Stimulated activated CD4-positive, alpha-beta T cell treated with anti-CD3 and anti-CD28 coated beads, Interleukin-4, amount 100 ng/mL, for 24 hours (primary cell): ENCODE data around the gene RSU1.
"Not testable (repeated sequence)": the region's sequence is repeated elsewhere in the genome, so short reads cannot be mapped to it uniquely, and the experiment has no call there.

Experiments used
- DNase-seq: peaks from one replicate; pipeline ENCODE4 v3.0.0-alpha.2; 2020

RSU1 gene

DNA sequence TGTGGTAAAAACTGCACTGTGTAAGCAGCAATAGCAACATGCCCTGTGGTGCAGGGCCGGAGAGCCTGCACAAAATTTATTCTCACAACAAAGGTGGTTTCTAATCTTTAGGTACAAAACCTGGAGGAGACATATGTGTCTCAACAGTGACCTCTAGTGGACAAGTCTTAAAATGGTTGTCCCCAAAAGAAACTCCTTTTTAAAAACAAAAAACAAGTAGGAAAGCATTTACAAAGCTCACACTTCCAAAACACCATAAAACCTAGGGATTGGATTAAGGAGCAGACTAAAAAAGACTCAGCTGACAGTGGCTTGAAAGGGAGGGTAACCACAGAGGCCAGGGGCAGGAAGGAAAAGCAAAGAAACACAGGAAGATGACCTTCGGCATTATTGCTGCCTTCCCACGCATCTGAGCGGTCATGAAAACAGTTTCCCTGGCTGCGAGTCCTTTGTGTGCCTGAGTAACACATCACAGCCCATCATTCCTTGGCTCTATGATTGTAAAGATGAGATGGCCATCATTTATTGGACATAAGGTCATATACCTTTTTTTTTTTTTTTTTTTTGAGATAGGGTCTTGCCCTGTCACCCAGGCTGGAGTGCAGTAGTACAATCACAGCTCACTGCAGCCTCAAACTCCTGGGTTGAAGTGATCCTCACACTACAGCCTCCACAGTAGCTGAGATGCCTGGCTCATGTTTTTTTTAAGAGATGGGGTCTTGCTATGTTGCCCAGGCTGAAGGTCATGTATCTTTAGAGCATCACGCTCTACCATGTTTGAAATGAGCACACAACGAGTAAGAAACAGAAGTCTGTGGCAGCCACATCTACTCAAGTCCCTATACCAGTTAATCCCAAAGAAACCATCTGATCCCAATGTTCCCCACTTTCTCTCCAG lies 39.5 kb downstream of the RSU1 start:
- DNase-seq = no peak

DNA sequence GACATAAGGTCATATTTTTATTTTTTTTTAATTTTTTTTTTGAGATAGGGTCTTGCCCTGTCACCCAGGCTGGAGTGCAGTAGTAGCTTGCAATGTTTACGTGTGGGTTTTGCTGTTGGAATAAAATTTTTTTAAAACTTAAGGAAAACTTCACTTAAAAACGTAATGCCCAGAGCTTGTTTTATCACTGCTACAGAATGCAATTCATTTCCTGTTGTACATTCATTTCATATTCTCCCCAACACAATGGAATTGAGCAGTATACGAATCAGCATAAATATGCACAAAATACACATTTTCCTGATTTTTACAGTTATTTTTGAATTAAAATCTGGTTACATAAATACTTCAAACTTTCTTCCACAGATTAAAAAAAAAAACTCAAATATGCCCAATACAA lies 40.3 kb downstream of the RSU1 start:
- DNase-seq = no peak

DNA sequence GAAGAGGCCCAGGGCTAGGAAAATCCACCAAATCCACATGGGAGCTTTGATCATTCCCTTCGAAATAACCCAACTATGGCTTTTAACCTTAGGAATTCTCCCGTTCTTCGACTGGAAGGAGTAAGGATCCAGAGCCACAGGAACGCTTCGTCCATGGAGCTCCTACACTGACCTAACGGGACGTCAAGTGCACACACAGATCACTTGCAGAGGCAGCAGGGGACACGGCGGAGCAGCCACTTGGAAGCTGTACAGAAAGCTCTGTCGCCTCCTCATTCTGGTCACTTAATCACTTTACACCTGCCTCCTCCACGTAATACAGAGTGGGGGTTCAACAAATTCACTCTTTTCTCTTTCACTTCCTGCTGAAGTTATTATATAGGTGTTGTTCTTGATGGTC lies 43.9 kb downstream of the RSU1 start:
- no peak for DNase-seq

DNA sequence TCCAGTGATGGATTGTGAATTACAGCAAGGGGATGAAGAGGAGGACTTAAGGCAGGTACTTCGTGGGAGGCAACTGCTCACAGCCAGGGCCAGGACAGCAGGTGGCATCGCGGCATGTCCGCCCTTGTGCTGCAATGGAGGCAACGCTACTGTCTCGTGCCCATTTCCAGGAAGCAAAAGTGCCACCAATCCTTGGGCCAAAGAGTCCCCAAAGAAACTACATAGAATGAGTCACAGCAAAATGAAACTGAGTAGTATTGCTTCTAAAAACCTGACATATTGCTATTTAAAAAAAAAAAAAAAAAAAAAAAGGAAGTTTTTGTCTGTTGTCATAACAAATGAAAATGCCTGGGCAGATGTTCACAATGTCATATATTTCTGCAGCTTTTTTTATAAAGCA lies 46.6 kb downstream of the RSU1 start:
- DNase-seq = no peak

DNA sequence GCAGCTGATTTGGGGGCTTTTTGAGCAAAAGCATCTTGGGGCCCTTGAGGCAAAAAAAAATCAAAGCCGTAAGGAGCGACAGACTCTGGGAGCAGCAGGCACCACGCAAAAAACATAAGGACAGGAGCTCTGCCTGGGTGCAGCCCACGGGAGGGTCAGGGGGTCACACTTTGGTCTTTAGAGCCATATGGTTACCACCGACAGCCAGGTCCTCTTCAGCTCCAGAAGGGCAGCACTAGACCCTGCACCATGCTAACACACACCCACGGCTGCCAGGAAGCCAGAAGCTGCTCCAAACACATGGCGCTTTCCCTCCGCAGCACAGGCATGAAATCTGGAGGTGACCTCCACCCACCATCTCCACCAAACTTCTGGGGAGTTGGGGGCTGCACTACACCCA lies 47.1 kb downstream of the RSU1 start:
- DNase-seq = no peak

DNA sequence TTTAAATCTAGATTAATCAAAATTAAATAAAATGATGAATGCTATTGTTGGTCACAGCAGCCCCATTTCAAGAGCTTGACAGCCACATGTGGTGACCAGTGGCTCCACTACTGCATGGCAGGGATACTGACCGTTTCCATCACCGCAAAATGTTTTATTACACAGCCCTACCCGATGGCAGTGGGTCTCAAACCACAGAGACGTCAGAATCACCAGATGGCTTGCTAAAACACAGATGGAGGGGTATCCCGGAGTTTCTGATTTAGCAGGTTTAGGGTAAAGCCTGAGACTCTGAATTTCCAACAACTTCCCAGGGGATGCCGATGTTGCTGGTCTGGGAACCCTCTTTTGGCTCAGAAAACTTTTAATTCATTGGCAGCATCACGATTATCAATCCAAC lies 47.9 kb downstream of the RSU1 start:
- no peak for DNase-seq

DNA sequence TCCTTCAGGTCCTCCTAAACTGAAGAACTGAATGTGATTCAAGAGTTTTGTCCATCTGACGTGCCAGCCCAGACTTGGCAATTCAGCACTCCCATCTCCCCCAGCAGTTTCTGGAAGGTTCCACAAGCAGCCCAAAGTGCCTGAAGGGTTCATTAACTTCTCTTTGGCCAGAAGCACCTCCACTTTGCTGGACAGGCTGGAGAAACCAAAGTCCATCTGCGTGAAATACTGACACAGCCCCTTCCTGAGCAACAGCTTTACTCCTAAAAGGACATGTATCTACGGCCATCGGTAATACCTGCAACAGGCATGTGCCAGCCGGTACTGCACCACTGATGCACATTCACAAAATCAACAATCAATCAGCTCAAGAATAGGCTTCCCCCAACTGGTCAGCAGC lies 48.5 kb downstream of the RSU1 start:
- no peak for DNase-seq

DNA sequence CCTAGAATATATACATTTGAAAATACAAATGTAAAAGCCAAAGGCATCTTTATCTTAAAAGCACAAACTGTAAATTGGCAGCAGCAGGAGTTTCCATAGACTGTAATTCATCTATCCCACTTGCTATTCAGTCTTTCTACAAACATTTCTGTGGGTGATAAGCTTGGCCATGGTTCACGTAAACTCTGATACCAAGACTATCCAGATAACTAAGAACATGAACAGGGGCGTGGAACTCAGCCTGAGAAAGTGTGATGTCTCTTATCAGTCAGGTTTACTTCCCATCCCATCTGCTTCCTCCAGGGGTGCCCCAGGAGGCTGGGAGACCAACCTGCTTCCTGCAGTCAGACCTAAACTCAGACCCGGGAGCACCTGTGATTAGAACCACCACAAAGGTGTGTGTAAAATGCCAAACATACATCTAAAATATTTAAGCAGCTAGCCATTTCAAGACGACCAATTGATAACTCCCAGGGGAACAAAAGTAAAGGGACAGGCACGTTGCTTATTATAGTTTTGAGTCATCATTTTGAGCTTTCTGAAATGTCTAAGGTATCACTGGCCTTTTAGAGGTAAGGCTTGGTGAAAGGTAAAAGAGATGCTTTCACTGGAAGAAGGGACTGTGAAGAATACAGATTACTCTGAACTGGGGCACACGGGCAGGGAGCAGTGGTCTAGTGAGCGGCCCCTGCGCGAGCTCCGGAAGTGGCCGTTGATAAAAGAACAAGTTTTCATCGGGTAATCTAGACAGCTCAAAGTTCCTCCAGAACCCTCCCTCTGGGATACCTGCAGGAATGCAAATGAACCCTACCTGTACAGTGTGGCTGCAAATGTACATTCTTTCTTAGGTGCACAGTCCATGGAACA lies 51.5 kb downstream of the RSU1 start:
- no peak for DNase-seq

DNA sequence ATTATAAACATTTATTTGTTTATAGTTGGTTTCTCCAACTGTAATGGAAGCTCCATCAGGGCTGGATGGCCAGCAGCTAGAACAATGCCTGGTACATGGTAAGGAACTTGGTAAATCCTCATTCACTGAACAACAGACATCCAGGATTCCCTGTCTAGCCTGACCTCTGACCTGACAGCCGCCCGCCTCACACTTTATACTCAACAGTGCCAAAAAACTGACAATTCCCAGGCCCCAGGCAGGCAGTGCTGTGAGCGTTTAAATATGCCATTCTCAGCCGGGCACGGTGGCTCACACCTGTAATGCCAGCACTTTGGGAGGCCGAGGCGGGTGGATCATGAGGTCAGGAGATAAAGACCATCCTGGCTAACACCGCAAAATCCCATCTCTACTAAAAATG lies 55.9 kb downstream of the RSU1 start:
- no peak for DNase-seq

DNA sequence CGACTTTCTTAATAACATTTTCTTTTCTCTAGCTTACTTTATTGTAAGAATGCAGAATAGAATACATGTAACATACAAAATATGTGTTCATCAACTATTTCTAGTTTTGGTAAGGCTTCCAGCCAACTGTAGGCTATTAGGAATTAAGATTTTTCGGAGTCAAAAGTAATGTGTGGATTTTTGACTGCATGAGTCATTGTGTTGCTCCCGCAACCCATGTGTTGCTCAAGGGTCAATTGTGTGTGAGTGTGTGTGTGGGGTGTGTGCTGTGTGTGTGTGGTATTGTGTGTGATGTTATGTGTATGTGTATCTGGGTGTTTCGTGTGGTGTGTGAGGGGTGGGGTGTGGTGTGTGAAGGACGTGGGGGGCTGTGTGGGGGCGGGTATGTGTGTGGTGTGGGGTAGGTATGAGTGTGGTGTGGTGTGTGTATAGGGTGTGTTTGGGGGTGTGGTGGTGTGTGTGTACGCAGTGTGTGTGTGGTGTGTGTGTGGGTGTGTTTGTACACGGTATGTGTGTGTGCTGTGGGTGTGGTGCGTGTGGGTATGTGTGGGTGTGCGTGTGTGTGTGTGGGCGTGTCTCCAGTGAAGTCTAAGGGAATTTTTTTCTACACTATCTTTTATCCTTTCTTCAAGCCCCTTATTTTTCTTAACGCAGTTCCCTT lies 60.5 kb downstream of the RSU1 start:
- no peak for DNase-seq

DNA sequence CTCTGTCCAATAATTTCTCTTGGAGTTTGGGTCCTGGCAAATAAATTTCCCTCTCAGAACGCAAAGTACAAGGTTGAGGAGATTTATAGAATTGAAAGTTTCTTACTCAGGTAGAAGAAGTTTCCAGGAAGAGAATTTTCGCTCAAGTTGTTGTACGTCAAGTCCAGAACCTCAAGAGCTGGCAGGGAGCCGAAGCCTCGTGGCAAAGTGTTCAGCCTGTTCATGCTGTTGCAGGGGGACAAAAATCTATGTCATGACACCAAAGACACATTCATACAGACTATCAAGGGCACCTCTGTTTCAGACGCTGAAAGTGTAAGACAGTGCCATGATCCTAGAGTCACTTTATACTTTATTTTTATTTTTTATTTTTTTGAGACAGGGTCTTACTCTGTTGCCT lies 62.5 kb downstream of the RSU1 start:
- DNase-seq = no peak

DNA sequence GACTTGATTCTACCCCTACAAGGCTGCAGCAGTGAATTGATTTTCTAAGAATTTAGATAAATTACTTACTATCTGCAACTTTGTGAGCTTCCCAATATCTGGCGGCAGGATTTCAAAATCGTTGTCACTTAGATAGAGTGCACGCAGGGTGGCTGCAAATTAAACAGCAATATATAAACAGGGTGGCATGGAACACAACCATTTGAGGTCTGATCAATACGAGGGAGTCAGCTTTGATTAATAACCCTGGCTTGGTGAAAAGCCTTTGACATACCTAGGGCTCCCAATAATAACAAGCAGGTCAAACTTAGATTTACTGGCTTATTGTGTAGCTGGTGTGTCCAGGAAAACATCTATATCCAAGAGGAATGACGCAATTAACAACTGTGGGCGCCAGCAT lies 64.4 kb downstream of the RSU1 start:
- DNase-seq = not testable (repeated sequence)

DNA sequence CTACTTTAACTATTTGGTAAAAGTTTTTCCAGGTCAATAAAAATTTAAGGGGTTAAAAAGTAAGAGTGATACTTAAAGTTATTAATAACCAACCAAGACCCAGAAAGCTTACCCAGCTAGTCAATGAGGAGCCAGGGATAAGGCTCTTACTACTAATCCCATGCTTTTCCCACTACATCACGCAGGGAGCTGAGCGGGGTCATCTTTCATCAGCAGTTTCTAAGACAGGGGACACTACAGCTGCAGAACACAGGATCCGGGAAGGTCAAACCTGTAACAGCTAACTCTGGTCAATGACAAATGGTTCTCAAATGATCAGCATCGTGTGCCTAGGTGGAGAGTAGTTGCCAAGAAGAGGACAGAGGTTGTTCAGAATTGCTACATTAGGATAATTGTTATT lies 65.1 kb downstream of the RSU1 start:
- DNase-seq = no peak

DNA sequence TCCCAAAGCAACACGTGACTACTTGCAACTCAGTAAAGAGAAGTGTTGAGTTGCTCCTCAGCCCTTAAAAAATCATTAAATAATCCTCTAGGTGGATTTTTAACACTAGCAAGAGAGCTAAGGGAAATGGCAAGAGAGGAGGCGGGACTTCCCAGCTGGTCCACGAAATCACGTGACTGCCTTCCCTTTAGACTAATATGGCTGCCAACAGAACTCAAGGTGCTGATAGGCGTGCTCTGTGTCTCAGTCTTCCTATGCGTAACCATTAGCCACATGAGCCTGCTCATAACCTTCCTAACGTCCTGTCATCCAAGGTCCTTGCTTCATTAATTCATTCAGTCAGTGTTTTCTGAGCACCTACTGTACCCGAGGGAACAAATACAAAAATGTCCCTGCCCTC lies 66.0 kb downstream of the RSU1 start:
- DNase-seq = no peak

DNA sequence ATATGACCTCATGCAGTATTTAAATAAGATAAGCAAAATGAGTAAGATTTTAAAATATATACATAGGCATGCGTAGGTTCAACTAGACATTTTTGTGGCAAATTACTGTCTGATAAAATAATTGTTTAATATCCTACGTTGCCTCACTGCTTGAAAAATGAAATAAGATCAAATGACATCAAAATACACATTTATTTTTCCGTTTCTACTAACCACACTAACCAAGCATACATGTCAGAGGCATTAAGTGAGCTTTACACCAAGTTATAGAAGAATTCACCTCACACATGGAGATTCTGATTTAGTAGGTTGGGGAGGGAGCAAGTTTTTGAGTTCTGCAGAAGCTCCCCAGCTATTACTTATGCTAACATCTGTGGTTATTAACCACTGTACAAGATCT lies 66.8 kb downstream of the RSU1 start:
- DNase-seq = no peak

DNA sequence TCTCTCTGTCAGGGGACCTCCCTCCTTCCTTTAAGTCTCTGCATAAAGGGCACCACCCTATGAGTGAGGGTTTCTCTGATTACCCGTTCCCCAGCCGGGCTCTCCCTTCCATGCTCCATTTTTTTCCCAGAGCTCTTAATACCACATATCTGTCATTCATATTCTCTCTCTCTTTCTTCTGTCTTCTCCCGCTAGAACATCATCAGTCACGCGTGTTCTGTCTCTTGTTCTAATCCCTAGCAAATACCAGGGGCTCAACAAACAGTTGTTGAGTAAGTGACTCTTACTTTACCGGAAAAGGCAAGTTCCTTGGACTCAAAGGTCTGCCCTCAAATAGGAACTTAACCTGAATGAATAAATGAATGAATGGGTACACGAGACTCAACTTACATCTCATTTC lies 68.5 kb downstream of the RSU1 start:
- DNase-seq = no peak

DNA sequence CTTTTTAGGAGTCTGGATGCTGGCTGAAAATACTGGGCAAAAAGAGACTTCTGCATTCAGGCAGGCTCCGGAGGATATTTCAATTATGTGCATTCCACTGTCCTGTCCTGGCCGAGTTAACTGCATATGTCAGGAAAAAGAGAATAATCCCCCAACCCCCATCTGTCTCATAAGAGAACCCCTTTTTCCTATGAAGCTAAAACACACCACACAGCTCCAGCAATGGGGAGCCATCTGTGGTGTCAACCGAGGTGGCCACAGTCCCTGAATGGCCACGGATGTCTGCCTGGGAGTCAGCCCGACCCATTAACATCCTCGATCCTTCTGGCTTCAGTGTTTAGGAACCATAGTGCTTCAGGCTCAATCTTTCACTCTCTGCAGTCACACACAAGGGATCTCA lies 70.4 kb downstream of the RSU1 start:
- DNase-seq = no peak

DNA sequence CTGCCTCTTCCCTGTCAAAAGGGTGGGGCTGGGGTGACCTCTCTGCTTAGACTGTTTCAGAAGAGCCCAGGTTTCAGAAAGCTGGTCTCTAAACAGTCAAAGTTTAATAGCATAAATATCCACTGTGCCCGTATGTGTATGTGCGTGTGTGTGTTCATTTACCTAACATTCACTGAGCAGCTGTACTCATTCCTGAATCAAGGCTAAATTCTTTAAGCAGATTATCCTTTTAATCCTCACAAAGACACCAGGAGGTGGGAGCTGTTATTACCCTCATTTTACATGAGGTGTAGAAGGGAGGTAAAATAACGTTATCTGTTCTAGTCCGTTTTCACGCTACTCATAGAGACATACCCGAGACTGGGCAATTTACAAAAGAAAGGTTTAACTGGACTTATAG lies 72.2 kb downstream of the RSU1 start:
- DNase-seq = no peak

DNA sequence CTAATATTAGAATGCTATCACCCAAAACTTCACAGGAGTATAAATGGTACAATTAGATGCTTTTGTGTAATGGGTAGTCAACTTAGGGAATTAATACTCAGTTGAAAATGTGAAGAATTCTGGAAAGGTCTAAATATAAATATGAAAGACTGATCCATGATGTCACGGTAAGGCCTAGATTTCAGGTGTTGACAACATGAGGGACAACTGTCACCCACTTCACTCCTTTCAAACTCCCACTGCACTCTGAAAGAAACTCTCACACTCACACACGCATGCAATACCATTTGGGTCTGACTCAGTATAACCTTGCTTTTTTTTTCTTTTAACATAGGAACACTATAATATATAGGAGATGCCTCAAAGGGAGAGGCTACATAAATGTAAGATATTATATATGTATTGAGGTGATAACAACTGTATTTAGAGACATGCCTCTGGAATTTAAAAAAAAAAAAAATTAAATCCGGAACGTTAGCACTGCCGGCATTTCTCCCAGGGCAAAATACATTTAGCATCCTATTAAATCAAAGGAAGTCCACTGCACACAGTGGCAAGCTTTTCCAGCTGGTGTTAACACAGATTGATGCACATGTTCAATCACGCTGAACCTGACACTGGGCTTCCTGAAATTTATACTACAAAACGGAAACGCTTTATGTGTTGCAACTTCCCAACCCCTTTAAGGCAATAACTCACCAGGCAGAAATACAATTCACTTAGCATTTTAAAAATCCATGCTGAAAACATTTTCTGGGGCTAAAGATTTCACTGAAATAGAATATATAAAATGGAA lies 74.9 kb downstream of the RSU1 start:
- no peak for DNase-seq

DNA sequence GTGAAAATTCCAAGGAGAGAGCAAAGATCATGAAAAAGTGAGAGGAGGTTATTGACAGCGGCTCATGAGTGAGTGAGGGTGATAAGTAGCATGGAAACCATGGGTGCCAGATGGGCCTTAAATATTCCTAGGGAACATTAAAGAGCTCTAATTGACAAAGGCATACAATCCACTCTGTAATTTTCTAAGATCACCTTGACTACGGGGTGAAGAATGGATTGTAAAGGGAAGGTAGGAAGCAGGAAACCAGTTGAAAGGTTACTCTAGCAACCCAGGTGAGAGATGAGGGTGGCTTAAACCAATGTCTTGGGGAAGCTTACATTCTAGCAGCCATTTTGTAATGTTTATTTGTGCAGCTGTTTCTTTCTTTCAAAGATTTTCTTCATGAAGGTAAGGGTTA lies 75.7 kb downstream of the RSU1 start:
- DNase-seq = no peak

DNA sequence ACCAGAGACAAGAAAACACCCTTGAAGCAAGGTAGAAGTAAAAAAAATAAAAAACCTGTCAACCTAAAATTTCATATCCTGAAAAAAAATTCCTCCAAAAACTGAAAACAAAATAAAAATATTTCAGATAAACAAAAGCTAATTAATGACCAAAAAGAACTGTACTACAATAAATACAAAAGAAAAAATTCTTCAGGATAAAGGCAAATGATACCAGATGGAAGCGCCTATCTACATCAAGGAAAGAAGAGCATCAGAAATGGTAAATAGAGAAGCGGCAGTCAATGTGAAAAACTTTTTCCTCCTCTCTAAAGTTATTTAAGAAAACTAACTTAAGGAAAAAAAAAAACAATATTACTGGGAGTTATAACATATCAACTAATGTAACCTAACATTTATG lies 79.8 kb downstream of the RSU1 start:
- DNase-seq = no peak

DNA sequence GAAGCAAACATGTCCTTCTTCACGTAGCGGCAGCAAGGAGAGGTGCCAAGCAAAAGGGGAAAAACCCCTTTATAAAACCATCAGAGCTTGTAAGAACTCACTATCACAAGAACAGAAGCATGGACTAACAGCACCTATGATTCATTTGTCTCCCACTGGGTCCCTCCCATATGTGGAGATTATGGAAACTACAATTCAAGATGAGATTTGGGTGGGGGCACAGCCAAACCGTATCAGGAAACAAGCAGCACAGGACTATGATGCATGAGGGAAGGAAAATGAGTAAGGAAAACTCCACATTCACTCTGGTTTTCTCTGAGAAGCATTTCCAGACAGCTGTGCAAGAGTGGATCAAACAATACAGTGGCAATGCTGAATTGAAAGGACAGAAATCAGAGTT lies 81.6 kb downstream of the RSU1 start:
- DNase-seq = no peak

DNA sequence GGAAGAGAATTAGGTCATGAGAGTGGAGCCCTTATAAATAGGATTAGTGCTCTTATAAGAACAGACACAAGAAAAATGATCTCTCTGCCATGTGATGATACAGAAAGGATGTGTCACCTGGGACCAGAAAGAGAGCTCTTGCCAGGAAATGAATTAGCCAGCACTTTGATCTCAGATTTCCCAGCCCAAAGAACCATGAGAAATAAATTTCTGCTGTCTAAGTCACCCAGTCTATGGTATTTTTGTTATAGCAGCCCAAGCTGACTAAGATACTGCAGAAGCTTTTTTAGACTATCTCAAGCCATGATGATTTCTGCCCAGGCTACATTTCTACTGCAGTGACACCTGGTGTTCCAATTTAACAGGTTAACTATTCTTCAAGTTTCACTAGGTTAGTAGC lies 84.8 kb downstream of the RSU1 start:
- no peak for DNase-seq
